ENCODE measurements around the gene TGIF1.

TGIF1 gene

DNA sequence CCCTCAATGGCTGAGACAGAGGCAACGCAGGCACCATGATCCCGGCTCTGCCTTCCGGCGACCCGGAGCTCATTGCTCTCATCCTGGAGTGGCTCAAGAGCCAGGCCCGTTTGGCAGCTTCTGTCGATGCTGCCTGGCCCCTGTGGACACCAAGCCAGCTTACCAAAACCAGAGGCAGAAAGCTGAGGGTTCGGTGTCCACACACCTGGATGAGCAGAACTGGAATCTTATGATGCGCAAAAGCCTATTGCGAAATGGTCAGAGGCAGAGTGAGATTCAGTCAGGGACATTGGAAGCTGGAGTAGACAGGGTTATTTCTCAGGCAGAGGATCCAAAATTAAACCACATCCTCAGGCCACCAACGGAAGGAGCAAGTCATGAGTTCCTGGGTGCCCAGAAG is 34.9 kb upstream of the TGIF1 start:
- TF ChIP-seq, protein P1, sequence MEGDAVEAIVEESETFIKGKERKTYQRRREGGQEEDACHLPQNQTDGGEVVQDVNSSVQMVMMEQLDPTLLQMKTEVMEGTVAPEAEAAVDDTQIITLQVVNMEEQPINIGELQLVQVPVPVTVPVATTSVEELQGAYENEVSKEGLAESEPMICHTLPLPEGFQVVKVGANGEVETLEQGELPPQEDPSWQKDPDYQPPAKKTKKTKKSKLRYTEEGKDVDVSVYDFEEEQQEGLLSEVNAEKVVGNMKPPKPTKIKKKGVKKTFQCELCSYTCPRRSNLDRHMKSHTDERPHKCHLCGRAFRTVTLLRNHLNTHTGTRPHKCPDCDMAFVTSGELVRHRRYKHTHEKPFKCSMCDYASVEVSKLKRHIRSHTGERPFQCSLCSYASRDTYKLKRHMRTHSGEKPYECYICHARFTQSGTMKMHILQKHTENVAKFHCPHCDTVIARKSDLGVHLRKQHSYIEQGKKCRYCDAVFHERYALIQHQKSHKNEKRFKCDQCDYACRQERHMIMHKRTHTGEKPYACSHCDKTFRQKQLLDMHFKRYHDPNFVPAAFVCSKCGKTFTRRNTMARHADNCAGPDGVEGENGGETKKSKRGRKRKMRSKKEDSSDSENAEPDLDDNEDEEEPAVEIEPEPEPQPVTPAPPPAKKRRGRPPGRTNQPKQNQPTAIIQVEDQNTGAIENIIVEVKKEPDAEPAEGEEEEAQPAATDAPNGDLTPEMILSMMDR (IDR thresholded peaks at IDR 0.05; ENCODE audit: unreplicated experiment in 3 of 3): no peak
- Mint-ChIP-seq H3K4me1 (no peaks in the 10 kb centered on the region), H3K4me3 (no peak overlapping the region), H3K36me3 (ENCODE audit: low read depth) (no peaks in the 10 kb centered on the region), H3K27me3 (ENCODE audit: low read depth) (no peaks in the 10 kb centered on the region), H3K27ac (no peak overlapping the region), H3K9me3 (no peaks in the 10 kb centered on the region)

DNA sequence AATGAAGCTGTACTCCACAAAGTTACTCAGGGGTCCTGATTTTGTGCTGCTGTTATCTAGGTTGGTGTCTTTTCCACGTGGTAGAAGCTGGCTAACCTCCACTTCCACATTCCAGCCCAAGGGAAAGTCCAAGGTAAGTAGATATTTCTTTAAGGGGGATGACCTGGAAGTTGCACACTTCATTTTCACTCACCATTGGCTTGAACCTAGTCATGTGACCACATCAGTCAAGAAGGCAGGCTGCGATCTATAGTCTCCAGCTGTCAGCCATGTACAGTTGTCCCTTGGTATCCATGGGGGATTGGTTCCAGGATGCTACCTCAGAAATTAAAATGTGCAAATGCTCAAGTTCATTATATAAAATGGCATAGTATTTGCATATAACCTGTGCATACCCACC is 31.9 kb upstream of the TGIF1 start:
- Mint-ChIP-seq H3K27ac (no peak overlapping the region), H3K4me1 (no peaks in the 10 kb centered on the region), H3K27me3 (ENCODE audit: low read depth) (no peaks in the 10 kb centered on the region)

DNA sequence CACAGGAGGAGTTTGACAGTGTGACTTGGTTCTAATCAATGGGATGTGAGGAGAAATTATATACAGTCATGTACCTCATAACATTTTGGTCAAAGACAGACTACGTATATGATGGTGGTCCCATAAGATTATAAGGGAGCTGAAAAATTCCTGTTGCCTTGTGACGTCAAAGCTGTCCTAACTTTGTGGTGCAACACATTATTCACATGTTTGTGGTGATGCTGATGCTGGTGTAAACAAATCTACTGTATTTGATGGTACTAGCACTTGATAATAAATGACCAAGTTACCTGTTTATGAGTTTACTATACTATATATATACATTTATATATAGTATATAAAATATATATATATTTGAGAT is 29.1 kb upstream of the TGIF1 start:
- H3K27ac Mint-ChIP-seq: no peak overlapping the region
- TF ChIP-seq, protein P1 (IDR thresholded peaks at IDR 0.05; ENCODE audit: unreplicated experiment in 3 of 3): no peak
- no peak overlapping the region for H3K4me3 Mint-ChIP-seq
- no peaks in the 10 kb centered on the region for H3K36me3 Mint-ChIP-seq (ENCODE audit: low read depth)
- H3K4me1 Mint-ChIP-seq: no peaks in the 10 kb centered on the region
- no peaks in the 10 kb centered on the region for H3K27me3 Mint-ChIP-seq (ENCODE audit: low read depth)
- no peaks in the 10 kb centered on the region for H3K9me3 Mint-ChIP-seq

More for the DNA sequence above, 31.9 kb upstream of the TGIF1 start:
- H3K9me3 Mint-ChIP-seq: no peaks in the 10 kb centered on the region
- no peak overlapping the region for H3K4me3 Mint-ChIP-seq
- TF ChIP-seq, protein P1 (IDR thresholded peaks at IDR 0.05; ENCODE audit: unreplicated experiment in 3 of 3): no peak
- no peaks in the 10 kb centered on the region for H3K36me3 Mint-ChIP-seq (ENCODE audit: low read depth)

DNA sequence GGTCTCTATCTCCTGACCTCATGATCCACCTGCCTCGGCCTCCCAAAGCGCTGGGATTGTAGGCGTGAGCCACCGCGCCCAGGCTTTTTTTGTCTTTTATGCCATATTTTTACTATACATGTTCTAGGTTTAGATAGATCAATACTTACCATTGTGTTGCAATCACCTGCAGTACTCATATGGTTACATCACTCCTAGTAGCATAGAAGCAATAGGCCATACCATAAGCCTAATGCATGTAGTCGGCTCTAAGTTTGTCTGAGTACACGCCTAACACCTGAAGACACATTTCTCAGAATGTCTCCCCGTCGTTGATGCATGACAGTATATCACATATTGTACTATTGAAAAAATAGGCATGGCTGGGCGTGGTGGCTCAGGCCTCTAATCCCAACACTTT is 27.1 kb upstream of the TGIF1 start:
- no peak overlapping the region for H3K4me3 Mint-ChIP-seq
- no peaks in the 10 kb centered on the region for H3K4me1 Mint-ChIP-seq
- TF ChIP-seq, protein P1 (IDR thresholded peaks at IDR 0.05; ENCODE audit: unreplicated experiment in 3 of 3): no peak
- no peaks in the 10 kb centered on the region for H3K9me3 Mint-ChIP-seq
- H3K27ac Mint-ChIP-seq: no peak overlapping the region
- H3K27me3 Mint-ChIP-seq (ENCODE audit: low read depth): no peaks in the 10 kb centered on the region
- no peaks in the 10 kb centered on the region for H3K36me3 Mint-ChIP-seq (ENCODE audit: low read depth)

DNA sequence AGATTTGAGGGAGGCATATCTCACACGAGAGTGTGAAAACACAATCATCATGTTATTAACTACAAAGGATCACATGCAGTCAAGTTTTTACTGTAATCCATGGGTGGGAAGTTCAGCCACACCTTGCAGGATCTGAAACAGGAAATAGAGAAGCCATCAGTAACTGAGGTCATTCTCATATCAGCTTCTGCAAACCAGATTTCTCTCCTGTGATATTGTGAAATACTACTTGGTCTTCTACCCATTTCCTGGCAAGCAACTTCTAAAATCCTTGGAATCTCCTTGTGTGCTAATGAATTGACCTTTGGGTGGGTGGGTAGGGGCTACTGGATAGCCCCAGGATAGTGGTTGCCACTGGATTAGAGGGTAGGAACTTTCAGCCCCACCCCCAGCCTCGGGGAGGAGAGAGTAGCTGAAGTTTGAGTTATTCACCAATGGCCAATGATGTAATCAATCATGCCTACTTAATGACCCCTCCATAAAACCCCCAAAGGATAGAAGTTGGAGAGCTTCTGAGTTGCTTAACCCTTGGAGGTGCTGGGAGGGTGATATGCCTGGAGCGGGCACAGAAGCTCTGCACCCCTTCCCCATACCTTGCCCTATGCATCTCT is 25.6 kb upstream of the TGIF1 start:
- no peak overlapping the region for H3K4me3 Mint-ChIP-seq
- H3K9me3 Mint-ChIP-seq: no peaks in the 10 kb centered on the region
- TF ChIP-seq, protein P1 (IDR thresholded peaks at IDR 0.05; ENCODE audit: unreplicated experiment in 3 of 3): no peak
- no peaks in the 10 kb centered on the region for H3K36me3 Mint-ChIP-seq (ENCODE audit: low read depth)
- H3K27me3 Mint-ChIP-seq (ENCODE audit: low read depth): no peaks in the 10 kb centered on the region
- no peak overlapping the region for H3K27ac Mint-ChIP-seq
- no peaks in the 10 kb centered on the region for H3K4me1 Mint-ChIP-seq

DNA sequence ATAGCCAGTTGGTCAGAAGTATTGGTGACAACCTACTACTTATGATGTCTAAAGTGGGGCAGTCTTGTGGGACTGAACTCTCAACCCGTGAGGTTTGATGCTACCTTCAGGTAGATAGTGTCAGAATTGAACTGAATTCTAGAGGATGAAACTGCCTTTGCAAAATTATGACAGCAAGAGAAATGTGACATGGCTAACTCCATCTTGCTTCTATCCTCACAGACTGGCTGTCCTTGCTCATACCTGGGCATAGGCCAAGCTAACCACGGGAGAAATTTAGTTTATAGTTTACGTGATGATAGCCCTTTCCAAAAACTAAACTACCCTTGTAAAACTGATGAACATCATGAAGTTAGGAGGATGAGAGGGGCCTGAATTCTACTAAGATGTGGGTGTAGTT is 24.9 kb upstream of the TGIF1 start:
- Mint-ChIP-seq H3K27ac (no peak overlapping the region), H3K27me3 (ENCODE audit: low read depth) (no peaks in the 10 kb centered on the region), H3K4me1 (no peaks in the 10 kb centered on the region), H3K36me3 (ENCODE audit: low read depth) (no peaks in the 10 kb centered on the region), H3K4me3 (no peak overlapping the region), H3K9me3 (no peaks in the 10 kb centered on the region)
- TF ChIP-seq, protein P1 (IDR thresholded peaks at IDR 0.05; ENCODE audit: unreplicated experiment in 3 of 3): no peak
